Ishikawa (cell line): ENCODE data around the gene DHRS2.

Experiments used
- CEBPB ChIP-seq: IDR thresholded peaks from 2 replicates; pipeline ENCODE4 v1.6.1; 2012
- CREB1 ChIP-seq: IDR thresholded peaks from 2 replicates; pipeline ENCODE4 v1.6.1; 2012; ENCODE audit warnings: low read depth
- EGR1 ChIP-seq: IDR thresholded peaks from 2 replicates; pipeline ENCODE4 v1.6.1; 2012
- EP300 ChIP-seq: IDR thresholded peaks from 2 replicates; pipeline ENCODE4 v1.6.1; 2012; ENCODE audit warnings: borderline replicate concordance
- FOXM1 ChIP-seq: IDR thresholded peaks from 2 replicates; pipeline ENCODE4 v1.6.1; 2012; ENCODE audit warnings: low read depth, borderline replicate concordance
- MAX ChIP-seq: IDR thresholded peaks from 2 replicates; pipeline ENCODE4 v1.6.1; 2012
- REST ChIP-seq: IDR thresholded peaks from 2 replicates; pipeline ENCODE4 v1.6.1; 2012; ENCODE audit warnings: low read depth, mild to moderate bottlenecking
- TAF1 ChIP-seq: IDR thresholded peaks from 2 replicates; pipeline ENCODE4 v1.6.1; 2012; ENCODE audit warnings: low read depth, mild to moderate bottlenecking
- TCF12 ChIP-seq: IDR thresholded peaks from 2 replicates; pipeline ENCODE4 v1.6.1; 2012; ENCODE audit warnings: low read depth
- TEAD4 ChIP-seq: IDR thresholded peaks from 2 replicates; pipeline ENCODE4 v1.6.1; 2012
- USF1 ChIP-seq: IDR thresholded peaks from 2 replicates; pipeline ENCODE4 v1.6.1; 2012
- YY1 ChIP-seq: IDR thresholded peaks from 2 replicates; pipeline ENCODE4 v1.6.1; 2012; ENCODE audit warnings: low read depth

GRCh38 chr14:23620177-23620702 is 15.9 kb upstream of the DHRS2 start:
- no peak for TF ChIP-seq YY1
- no peak for TF ChIP-seq EP300
- TF ChIP-seq FOXM1, result no peak
- TF ChIP-seq CREB1, result no peak
- no peak for TF ChIP-seq CEBPB
- no peak for TF ChIP-seq TCF12
- no peak for TF ChIP-seq MAX
- no peak for TF ChIP-seq REST
- no peak for TF ChIP-seq EGR1
- TF ChIP-seq USF1, result no peak
- no peak for TF ChIP-seq TAF1
- TF ChIP-seq TEAD4, result no peak
